Fibroblast of skin of right quadriceps (primary cell): ENCODE data around the gene CNOT1.

Experiments
- DNase-seq: peaks from one replicate; pipeline ENCODE4 v3.0.0-alpha.2; 2013

Gene CNOT1

DNA sequence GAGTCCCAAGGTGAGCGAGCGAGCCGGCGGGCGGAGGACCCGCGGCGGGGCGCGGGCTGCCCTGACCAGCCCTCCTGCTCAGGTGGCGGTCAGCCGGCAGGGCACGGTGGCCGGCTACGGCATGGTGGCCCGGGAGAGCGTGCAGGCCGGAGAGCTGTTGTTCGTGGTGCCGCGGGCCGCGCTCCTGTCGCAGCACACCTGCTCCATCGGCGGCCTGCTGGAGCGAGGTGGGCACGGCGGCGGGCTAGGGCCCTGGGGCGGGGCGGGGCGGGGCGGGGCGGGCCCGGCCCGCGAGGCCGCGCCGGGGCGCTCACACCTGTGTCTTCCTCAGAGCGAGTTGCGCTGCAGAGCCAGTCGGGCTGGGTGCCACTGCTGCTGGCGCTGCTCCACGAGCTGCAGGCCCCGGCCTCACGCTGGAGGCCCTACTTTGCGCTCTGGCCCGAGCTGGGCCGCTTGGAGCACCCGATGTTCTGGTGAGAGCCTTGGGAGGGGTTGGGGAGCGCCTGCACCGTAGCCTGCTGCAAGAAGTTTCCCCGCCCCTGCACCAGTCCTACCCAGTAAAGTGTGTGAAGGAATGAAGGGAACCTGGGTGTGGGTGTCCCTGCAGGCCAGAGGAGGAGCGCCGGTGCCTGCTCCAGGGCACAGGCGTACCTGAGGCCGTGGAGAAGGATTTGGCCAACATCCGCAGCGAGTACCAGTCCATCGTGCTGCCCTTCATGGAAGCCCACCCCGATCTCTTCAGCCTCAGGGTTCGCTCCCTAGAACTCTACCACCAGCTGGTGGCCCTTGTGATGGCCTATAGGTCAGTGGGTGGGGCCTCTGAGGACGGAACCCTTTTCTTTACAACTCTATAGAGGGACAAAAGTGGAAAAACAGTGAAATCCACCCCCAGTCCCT lies 113.5 kb downstream of the CNOT1 start:
- no peak for DNase-seq

DNA sequence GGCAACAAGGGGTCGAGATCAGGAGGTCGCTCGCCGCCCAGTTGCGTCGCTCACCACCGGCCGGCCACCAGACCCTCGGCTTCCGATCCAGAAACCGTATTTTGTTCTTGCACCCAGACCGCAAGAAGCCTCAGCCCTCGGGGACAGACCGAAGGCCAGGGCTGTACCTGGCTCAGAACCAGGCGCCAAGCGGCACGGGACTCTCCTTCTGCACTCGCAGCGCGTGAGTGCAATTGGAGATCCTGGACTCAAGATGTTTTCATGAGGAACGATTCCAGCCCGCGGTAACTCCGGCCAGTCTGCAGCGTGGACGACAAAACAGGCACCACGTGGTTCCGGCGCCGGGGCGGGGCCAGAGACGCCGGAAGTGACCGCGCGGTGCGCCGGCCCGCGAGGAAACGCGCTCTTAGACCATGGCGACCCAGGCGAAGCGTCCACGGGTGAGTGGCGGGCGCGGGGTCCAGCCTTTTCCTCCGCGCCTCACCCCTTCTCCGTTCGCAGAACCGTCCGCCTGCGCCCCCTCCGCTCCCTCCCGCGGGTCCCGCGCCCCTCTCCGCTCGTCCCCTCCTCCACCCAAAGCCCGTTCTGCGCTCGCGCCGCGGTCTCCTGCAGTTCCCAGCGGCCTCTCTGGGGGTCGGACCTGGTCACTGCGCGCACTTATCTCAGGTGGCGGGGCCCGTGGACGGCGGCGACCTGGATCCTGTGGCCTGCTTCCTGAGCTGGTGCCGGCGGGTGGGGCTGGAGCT lies 114.3 kb downstream of the CNOT1 start, which contains the start of gene SETD6:
Gene SETD6, plus strand, starts transcription at position 393 of the 746 bp plus-strand sequence. Its CDS starts 21 bp downstream, at position 414.
- peak; percentile 80 for DNase-seq

DNA sequence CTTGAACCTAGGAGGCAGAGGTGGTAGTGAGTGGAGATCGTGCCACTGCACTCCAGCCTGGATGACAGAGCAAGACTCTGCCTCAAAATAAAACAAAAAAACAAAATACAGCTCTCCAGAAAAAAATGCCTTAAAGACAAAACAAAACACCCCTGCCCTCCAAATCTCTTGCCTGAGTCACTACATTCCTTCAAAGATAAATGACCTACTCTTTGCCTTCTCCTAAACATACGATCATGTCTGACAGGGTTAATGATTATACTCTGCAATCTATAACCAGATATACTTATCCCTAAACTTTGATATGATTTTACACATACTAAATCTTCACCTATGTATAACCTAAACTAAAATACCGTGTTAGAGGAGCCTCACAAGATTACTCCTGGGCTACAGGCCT lies 115.8 kb downstream of the CNOT1 start:
- DNase-seq: no peak

DNA sequence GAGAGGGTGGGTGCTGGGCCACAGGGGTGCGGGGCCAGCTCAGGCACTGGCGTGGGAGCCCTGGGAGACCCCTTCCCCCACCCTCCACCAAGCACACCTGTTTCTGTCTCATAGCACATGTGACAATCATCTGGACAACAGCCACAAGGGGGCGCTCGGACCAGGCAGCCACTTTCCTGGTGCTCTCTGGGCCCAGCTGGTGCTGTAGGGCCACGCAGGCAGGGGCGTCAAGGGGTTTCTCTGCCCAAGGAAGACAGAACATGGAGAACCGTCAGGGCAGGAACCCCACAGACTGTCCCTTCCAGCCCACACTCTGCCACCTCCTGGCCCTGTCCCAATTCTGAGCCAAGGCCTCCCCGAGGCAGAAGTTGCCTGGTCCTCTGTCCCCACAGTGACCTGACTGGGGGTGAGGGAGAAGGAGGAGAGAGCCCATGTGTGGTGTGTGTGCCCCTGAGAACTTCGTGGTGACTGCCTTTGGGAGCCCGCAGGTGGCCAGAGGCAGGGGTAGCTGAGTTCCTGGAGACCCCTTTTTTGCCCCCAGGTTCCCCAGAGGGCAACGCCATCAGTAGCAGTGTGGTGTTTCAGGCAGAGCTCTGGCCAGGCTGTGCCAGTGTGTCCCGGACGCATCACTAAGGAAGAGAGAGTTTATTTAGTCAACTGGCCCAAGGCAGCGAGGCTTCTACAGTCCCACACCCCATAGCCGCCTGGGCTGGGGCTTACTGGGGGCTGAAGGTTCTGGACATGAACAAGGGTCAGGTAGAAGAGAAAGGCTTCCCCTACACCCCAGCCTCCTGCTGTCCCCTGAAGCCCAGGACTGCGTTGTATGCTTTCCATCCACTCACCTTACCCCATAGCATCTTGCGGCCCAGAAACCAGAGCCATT lies 117.5 kb downstream of the CNOT1 start:
- DNase-seq: peak; percentile 51

DNA sequence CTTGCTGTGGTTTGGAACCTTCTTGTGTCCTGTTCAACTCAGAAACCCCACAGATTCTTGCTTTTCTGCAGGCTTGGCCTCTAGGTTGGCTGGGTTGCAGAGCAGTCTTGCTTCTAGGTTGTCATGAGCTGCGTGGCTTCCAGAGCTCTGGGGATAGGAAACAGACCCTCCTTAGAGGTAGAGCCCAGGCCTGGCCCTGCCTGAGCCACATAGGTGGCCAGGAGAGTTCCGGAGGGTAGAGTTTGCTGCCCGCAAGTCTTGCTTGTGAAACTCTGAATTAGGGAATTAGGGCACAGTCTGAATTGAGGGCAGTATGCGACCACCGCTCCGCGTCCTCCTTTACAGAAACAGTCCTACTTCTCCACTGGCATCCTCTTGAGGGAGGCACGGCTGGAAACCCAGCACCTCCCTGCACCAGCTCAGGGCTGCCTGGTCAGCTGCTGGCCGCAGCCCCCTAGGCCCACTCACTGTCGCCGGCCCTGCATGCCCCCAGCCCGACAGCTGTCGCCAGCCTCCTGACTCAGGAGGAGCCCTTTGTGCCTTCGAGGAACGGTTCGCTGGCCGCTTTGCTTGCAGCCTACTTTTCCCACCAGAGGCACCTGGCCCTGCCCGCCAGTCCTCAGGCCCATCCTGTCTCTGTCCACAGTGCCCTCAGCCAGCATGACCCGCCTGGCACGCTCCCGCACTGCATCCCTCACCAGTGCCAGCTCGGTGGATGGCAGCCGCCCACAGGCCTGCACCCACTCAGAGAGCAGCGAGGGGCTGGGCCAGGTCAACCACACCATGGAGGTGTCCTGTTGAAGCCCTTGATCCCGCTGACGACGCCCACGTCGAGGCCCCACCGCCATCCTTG lies 118.6 kb downstream of the CNOT1 start:
- no peak for DNase-seq

DNA sequence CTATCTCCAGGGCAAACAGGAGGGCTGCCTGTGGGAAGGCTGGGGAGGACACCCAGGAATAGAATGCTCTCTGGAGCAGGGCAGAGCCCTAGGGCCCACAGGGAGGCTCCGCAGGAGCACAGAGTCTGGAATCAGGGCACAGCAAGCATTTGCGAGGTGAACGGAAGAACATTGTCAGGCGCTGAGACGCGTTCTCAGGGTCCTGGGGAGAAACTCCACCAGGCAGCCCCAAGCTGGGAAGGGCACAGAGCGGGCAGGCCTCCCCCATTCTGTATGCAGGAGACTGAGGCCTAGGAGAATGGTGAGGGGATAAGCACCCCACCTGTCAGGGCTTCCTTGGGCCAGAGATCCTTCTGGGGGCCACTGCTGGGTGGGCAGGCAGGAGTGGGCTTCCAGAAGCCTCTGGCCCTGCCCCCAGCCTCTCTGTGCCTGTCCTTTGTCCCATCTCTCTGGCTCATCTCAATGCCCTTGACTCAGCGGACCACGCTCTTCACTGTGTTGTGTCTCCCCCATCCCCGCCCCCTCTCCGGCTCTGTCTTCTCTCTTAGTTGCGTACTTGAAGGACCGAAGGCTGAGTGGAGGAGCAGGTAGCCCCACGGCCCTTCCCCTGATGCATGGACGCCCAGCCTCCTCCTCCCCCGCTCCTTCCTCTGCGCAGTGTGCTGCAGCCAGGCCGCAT lies 119.4 kb downstream of the CNOT1 start:
- no peak for DNase-seq

DNA sequence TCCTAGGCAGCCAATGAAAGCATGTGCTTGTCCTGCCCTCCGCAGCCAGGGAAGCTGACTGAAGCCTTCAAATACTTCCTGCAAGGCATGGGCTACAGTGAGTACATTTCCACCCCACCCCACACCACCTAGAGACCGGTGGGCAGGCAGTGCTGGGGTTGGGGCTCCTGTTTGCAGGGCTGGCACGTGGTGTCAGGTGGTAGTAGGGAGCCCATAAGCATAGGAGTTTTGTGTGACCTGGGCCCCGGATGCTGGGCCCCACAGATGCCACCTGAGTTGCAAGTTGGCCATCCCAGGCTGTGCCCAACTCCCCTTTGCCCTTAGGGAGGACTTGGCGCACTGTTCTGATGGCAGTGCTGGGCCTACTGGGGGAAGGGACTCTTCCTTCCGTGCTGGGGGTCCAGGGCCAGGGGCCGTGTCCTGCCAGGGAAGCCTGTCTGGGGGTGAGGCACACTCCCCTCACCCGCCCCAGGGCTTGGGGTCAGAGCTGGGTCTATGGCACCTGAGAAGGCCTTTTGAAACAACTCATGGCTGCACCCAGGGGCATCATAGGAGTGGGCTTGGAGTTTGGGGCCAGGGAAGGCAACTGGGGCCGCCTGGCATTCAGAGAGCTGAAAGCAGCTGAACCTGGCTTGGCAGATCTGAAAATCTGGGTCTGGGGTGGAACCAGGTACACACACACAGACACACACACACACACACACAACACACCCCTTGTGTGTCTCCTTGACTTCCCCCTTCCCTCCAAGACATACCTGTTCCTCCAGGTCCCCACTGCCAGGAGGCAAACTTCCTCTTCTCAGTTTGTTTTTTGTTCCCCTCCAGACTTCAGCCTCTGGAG lies 120.2 kb downstream of the CNOT1 start:
- no peak for DNase-seq

DNA sequence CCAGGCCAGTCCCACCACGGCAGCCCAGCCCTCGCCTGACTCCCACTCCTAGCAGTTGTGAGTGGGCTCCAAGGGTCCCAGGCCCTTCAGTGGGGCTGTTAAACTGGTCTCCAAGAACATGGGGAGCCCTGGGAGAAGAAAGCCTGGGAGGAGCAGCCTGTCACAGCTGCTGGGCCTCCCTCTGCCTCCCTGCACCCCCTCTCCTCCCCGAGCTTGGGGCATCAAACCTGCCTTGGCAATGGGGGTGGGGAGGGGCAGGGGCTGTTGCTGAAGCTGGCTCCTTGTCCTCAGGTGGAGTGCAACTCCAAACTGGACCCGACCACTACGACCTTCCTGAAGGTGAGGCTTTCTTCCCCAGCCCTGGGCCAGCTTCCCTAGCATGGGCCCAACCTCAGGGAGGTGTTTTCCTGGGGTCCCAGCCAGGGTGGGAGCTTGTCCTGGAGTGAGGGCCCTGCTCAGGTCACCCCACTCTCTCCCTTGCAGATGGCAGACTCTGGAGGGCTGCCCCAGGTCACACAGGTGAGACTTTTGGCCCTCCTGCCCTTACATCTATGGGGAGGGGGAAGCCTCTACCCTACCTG lies 120.9 kb downstream of the CNOT1 start:
- DNase-seq: no peak

DNA sequence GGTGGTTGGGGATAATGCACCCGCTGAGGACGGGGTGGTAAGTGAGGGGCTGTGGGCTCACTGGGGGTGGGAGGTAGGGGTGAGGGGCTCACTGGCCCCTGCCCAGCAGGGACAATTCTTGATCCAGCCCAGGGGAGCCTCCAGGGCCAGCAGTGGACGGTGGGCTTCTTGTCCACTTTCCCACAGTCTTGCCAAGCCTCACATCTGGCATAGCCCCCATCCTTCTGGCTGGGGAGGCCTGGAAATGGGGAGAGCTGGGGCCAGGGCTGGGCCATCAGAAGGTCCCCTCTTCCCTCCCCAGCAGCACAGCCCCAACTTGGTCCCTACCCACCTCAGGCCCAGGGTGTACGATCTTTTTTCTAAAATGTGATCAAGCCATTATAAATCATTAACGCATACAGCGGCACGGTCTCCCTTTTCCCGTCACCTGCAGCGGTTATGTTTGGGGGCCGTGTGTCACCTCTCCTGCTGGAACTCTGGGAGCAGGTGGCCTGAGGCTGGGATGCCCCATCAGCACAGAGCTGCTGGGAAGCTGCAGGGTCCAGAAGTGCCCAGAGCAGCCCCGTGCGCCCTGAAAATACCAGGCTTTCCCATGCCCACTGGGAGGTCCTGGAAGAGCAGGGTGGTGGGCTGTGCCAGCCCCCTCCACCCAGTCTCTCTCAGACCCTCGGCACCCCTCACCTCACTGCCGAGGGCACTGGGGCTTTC lies 121.5 kb downstream of the CNOT1 start:
- DNase-seq: no peak

DNA sequence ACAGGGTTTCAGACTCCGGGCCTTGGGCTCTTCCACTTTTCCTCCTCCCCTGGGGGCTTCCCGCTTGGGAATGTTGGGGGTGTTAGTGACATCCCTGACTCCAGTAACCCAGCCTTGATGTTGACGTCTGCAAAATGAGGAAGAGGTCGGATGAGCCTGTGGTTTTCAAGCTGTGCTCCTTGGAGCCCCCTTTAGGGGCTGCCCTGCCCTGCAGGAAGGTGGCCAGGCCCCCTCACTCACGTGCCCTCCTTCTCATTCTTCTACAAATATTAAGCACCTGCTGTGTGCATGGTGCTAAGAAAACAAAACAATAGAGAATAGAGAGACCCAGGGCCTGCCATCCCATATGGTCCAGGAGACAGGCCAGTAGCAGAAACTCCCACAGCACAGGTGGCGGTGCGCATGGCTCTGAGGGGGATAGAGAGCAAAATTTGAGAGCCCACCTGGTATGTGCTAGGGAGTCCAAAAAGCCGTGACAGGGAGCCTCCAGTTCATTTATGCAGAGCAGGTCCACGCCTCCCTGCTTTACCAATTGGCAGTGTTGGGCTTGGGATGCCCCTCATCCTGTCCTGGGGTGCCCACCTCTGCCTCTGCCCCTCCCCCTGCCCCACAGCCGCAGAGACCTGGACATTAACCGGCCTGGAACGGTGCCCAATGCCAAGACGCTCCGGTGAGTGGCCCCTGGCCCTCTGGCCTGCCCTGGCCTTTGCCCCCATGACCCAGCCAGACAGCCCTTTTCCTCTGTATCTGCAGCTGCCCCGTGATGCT lies 122.2 kb downstream of the CNOT1 start:
- no peak for DNase-seq

DNA sequence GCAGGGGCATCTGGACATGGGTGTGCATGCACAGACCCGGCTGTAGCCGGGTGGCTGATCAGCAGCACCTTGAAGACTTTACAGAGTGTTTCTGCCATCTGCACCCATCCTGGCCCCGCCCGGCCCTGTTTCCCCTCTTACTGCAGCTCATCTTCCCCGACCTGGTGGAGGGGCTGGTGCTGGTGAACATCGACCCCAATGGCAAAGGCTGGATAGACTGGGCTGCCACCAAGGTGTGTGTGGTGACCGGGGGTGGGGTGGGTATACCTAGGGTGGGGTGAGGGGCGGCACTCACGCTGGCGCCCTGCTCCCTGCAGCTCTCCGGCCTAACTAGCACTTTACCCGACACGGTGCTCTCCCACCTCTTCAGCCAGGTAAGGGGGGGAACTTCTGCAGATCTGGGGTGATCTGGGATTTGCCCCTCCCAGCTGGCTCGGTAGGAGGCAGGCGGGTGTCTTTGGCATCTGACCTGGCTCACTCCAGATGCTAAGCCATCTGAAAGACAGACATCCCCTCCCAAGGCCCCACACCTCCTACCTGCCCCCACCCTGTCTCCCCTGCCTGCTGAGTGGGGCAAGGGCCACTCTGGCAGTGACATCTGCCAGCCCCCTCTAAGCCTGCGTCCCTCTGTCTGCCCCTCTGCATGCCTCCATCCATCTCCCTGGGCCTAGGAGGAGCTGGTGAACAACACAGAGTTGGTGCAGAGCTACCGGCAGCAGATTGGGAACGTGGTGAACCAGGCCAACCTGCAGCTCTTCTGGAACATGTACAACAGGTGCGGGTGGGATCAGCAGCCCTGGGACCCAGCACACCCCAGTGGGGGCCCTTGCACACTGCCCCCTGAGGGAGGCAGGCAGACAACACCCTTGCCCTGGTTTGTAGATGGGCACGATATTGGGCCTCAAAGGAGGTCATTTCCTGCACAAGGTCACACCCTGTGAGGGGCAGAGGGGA lies 123.1 kb downstream of the CNOT1 start:
- DNase-seq: no peak

DNA sequence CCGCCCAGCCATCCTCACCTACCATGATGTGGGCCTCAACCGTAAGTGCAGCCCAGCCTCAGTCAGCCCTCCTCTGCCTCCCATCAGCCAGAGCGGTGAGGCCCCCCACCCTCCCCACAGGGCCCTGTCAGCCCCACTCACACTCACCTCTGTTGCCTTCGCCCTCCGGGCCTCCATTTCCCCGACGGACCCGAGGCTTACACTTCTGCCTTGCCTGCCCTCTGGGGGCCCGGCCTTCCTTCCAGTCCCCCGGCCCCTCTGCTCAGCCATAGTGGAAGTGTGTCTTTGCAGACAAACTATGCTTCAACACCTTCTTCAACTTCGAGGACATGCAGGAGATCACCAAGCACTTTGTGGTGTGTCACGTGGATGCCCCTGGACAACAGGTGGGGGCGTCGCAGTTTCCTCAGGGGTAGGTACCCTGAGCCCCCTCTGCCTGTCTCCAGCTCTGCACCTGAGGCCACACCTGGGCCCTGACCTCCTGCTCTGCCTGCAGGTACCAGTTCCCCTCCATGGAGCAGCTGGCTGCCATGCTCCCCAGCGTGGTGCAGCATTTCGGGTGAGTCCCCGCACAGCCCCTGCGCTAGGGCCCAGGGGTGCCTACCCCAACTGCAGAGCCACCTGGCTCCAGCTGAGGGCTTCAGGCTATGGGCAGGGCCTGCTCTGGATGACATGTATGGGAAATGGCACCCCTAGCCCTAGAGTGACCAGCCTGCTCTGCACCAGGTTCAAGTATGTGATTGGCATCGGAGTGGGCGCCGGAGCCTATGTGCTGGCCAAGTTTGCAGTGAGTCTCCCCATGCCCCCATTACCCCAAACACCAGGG lies 125.5 kb downstream of the CNOT1 start:
- no peak for DNase-seq

DNA sequence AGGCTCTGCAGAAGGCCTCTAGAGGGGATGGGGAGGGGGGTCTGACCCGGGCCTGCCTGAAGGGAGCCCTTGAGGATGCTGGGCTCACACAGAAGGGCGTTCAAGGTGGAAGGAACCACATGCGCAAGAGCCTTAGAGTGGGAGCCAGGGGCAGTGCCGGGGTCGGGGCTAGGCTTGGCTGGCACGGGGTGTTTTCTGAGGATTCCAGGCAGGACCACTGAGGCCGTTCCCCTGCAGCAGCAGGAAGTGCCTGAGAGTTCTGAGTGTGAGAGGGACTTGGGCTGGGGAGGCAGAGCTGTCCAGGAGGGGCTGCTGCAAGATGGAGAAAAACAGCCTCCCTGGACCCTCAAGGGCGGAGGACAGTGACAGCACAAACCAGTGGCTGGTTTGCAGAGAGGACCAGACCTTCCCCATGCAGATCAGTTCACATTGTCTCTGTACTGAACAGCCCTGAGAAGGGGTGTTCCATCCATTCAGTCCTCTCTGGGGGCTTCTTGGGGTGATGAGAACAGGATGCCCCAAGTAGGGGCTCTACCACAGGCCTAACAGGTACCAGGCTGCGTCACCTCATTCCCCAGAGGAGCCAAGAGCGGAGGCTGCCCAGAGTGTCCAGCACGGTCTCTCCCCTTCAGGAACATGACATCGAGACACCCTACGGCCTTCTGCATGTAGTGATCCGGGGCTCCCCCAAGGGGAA lies 126.3 kb downstream of the CNOT1 start:
- DNase-seq: no peak

DNA sequence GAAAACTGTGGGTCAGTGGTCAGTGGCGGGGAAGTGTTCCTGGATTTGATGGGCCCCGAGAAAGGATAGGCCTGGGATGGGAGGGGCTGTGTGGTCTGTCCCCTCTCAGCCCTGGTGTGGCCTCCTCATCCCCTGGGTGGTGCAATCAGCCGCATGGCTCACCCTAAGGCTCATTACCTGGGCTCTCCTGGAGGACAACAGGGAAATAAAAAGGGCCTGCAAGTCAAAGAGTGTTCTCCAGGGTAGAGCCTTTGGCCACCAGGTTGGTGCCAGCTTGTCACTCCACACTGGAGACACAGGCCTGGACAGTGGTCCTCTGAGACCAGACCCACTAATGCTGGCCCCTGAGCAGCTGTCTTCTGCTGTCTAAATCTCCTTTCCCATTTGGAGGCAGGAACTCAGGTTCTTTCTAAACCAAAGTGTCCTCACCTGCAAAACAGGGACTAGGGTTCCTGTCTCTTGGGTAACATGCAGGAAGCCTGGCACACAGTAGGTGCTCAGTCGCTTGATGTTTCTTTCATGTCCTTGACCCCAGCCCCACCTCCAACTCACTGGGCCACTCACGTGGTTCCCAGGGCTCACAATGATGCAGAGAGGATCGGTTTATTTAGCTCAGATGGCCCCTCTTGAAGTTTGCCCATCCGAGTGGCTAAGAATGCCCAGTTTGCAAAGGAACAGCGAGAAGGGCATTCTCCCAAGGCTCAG lies 127.3 kb downstream of the CNOT1 start:
- no peak for DNase-seq
